Measurements from ENCODE around the gene WDR27. TPM values are rescaled to one million over a fixed set of nuclear protein-coding genes. Genes with fewer than 3 reads are reported as not detected.
A peak's percentile ranks its signal among the peaks of the same experiment; 100 is the strongest.

Gene WDR27
- total and polyA plus RNA-seq, 10 of the 15 experiments (the other 5 are each of a cell fraction or from before 2014, with no cell fraction given), result 1.9 to 33.2 (median 19.0) TPM

- TF ChIP-seq ZBTB4 (CRISPR knock-in tag; IDR thresholded peaks at IDR 0.05) (no peak), SMAD1 (IDR thresholded peaks at IDR 0.05; ENCODE audit: low read depth, partially characterized antibody) (no peak), CUX1 (IDR thresholded peaks at IDR 0.05; ENCODE audit: insufficient replicate concordance, low read depth, low read length) (no peak), CHD4 (IDR thresholded peaks at IDR 0.05) (no peak), HCFC1 (IDR thresholded peaks at IDR 0.05; ENCODE audit: low read length) (peak; percentile 69), YBX1 (IDR thresholded peaks at IDR 0.05) (no peak), ATF2 (IDR thresholded peaks at IDR 0.05; ENCODE audit: low read length) (no peak), NFXL1 (IDR thresholded peaks at IDR 0.05; ENCODE audit: borderline replicate concordance) (no peak), CTCF (IDR thresholded peaks at IDR 0.05 in 2 of 3, conservative IDR thresholded peaks at IDR 0.05 in 1 of 3; ENCODE audit: control insufficient read depth in 2 of 3, extremely low read depth in 1 of 3, insufficient read depth in 1 of 3, low read depth in 3 of 3, low read length in 3 of 3) (peak in 2 of 3 experiments; percentile 14 to 18; a peak in 1 of 6 replicates), ASH2L (IDR thresholded peaks at IDR 0.05; ENCODE audit: borderline replicate concordance, low read depth) (no peak; the same call in 1 of the 2 replicates), ZSCAN29 (IDR thresholded peaks at IDR 0.05) (no peak)
These were observed at the start of gene WDR27, which contains the start of gene C6orf120 (continued) for GRCh38 chr6:169701954-169702839.
